H1 (cell line): Measurements from ENCODE around the gene ADAMTS3. TPM values are rescaled to one million over a fixed set of nuclear protein-coding genes. Genes with fewer than 3 reads are reported as not detected.

Source experiments
- CTCF ChIA-PET: fragments of 300-600 bp; sonication (Branson Sonifier 250); formaldehyde crosslinking; loops from one replicate; lab custom pipeline; 2021; ENCODE audit not compliant: partially characterized antibody; lab: Charles Lee
- POLR2A ChIA-PET: fragments of 300-600 bp; sonication (Branson Sonifier 250); formaldehyde crosslinking; loops from one replicate; lab custom pipeline; 2021; ENCODE audit warnings: inconsistent platforms; ENCODE audit not compliant: partially characterized antibody; lab: Charles Lee
- DNase-seq, 2 experiments: peaks; one replicate each; pipeline versions ENCODE4 v3.0.0 to v3.0.0-alpha.2; 2010 to 2022; ENCODE audit warnings: low spot score in 2 of 2, low read depth in 1 of 2, mixed read lengths in 1 of 2
- FAIRE-seq: peaks from 2 replicates; lab custom pipeline; 2011; peaks lifted over from hg19 to GRCh38; lab: Jason Lieb, UNC
- H2AFZ ChIP-seq: 2 replicates; pipeline ENCODE4 v1.8.1; 2012; ENCODE audit warnings: low read length, inconsistent platforms
- H2AK5ac ChIP-seq: 2 replicates; pipeline ENCODE4 v1.6.1; 2013; ENCODE audit warnings: low read depth, low read length
- H2BK120ac ChIP-seq: replicated peaks from 2 replicates; pipeline ENCODE3; 2013; ENCODE audit warnings: low read depth, low read length, inconsistent platforms
- H2BK12ac ChIP-seq: 2 replicates; pipeline ENCODE4 v1.6.1; 2013; ENCODE audit warnings: low read depth, low read length
- H2BK15ac ChIP-seq: 2 replicates; pipeline ENCODE4 v1.6.1; 2013; ENCODE audit warnings: low read length
- H2BK20ac ChIP-seq: 2 replicates; pipeline ENCODE4 v1.6.1; 2013; ENCODE audit warnings: low read length
- H2BK5ac ChIP-seq: 2 replicates; pipeline ENCODE4 v1.6.1; 2013; ENCODE audit warnings: low read depth, low read length
- H3K14ac ChIP-seq: 2 replicates; pipeline ENCODE4 v1.6.1; 2013; ENCODE audit warnings: inconsistent platforms; ENCODE audit not compliant: insufficient read length
- H3K18ac ChIP-seq: 2 replicates; pipeline ENCODE4 v1.6.1; 2013; ENCODE audit warnings: low read length; ENCODE audit errors: extremely low read depth
- H3K23ac ChIP-seq: 2 replicates; pipeline ENCODE4 v1.6.1; 2013; ENCODE audit warnings: inconsistent platforms; ENCODE audit not compliant: insufficient read length
- H3K23me2 ChIP-seq: 2 replicates; pipeline ENCODE4 v1.6.1; 2013; ENCODE audit warnings: low read depth, low read length
- H3K27ac ChIP-seq: 2 replicates; pipeline ENCODE4 v1.6.1; 2011; ENCODE audit warnings: low read depth, low read length, inconsistent platforms
- H3K27me3 ChIP-seq, 4 experiments: replicated peaks in 1 of 4; 1 replicate in 1 of 4; 2 replicates in 3 of 4; pipeline versions ENCODE4 v1.6.1 to v1.8.1; 2011 to 2013; ENCODE audit warnings: low read length in 3 of 4, mild to moderate bottlenecking in 3 of 4, inconsistent platforms in 2 of 4, mixed read lengths in 2 of 4, moderate library complexity in 1 of 4; ENCODE audit not compliant: control insufficient read depth in 3 of 4, insufficient read depth in 3 of 4; ENCODE audit errors: extremely low read depth in 1 of 4
- H3K36me3 ChIP-seq, 4 experiments: 2 replicates each; pipeline versions ENCODE4 v1.6.1 to v1.8.1; 2011 to 2013; ENCODE audit warnings: mild to moderate bottlenecking in 4 of 4, low read length in 3 of 4, moderate library complexity in 2 of 4, control low read depth in 1 of 4, inconsistent platforms in 1 of 4; ENCODE audit not compliant: insufficient read depth in 4 of 4, control insufficient read depth in 2 of 4
- H3K4ac ChIP-seq: replicated peaks from 2 replicates; pipeline ENCODE3; 2013; ENCODE audit warnings: low read length, low read depth, mixed read lengths, inconsistent platforms; ENCODE audit not compliant: insufficient read length
- H3K4me1 ChIP-seq, 4 experiments: replicated peaks in 1 of 4; 1 replicate in 1 of 4; 2 replicates in 3 of 4; pipeline versions ENCODE4 v1.6.1 to v1.8.1; 2011 to 2013; ENCODE audit warnings: low read length in 3 of 4, inconsistent platforms in 2 of 4, mixed read lengths in 1 of 4; ENCODE audit not compliant: insufficient read depth in 4 of 4, control insufficient read depth in 3 of 4
- H3K4me2 ChIP-seq, 2 experiments: 2 replicates each; pipeline versions ENCODE4 v1.6.1 to v1.8.1; 2011 to 2013; ENCODE audit warnings: low read depth in 2 of 2, low read length in 2 of 2, control low read depth in 1 of 2, inconsistent platforms in 1 of 2, mild to moderate bottlenecking in 1 of 2; ENCODE audit not compliant: insufficient read depth in 1 of 2
- H3K4me3 ChIP-seq, 4 experiments: fragments of 200-600, 300-600 bp in 1 of 4; sonication (generic), shearing (Covaris generic), sonication (Bioruptor Twin) in 1 of 4; 2 replicates each; pipeline versions ENCODE4 v1.5.1 to v1.8.1; 2011 to 2016; ENCODE audit warnings: low read length in 4 of 4, low read depth in 3 of 4, control low read depth in 2 of 4, inconsistent platforms in 2 of 4, mild to moderate bottlenecking in 2 of 4, mixed read lengths in 1 of 4, moderate library complexity in 1 of 4; ENCODE audit not compliant: insufficient read depth in 2 of 4; ENCODE audit errors: extremely low read depth in 1 of 4
- H3K56ac ChIP-seq: replicated peaks from 2 replicates; pipeline ENCODE3; 2013; ENCODE audit warnings: low read depth, mild to moderate bottlenecking, mixed read lengths, low read length, inconsistent platforms; ENCODE audit not compliant: insufficient read length
- H3K79me1 ChIP-seq: 2 replicates; pipeline ENCODE4 v1.6.1; 2013; ENCODE audit warnings: low read depth, low read length, control low read depth
- H3K79me2 ChIP-seq, 2 experiments: 2 replicates each; pipeline versions ENCODE4 v1.6.1 to v1.8.1; 2012 to 2013; ENCODE audit warnings: low read length in 2 of 2, mild to moderate bottlenecking in 2 of 2, inconsistent platforms in 1 of 2; ENCODE audit not compliant: insufficient read depth in 2 of 2, control insufficient read depth in 1 of 2
- H3K9ac ChIP-seq, 4 experiments: replicated peaks in 1 of 4; 1 replicate in 1 of 4; 2 replicates in 3 of 4; pipeline versions ENCODE4 v1.6.1 to v1.8.1; 2011 to 2013; ENCODE audit warnings: low read depth in 3 of 4, low read length in 3 of 4, control low read depth in 2 of 4, mild to moderate bottlenecking in 2 of 4, moderate library complexity in 2 of 4, inconsistent platforms in 1 of 4; ENCODE audit errors: extremely low read depth in 1 of 4
- H3K9me3 ChIP-seq, 2 experiments: 2 replicates each; pipeline versions ENCODE4 v1.6.1 to v1.8.1; 2012 to 2013; ENCODE audit warnings: mild to moderate bottlenecking in 2 of 2, moderate library complexity in 2 of 2, control low read depth in 1 of 2, inconsistent platforms in 1 of 2, low read depth in 1 of 2, low read length in 1 of 2, mixed read lengths in 1 of 2; ENCODE audit not compliant: insufficient read depth in 2 of 2
- H4K20me1 ChIP-seq, 2 experiments: replicated peaks in 1 of 2; 2 replicates each; pipeline versions ENCODE3 to v1.8.1; 2011 to 2013; ENCODE audit warnings: inconsistent platforms in 2 of 2, low read length in 2 of 2, mild to moderate bottlenecking in 1 of 2; ENCODE audit not compliant: insufficient read depth in 2 of 2, control insufficient read depth in 1 of 2
- H4K5ac ChIP-seq: 2 replicates; pipeline ENCODE4 v1.6.1; 2013; ENCODE audit warnings: low read length, low read depth, mixed read lengths, inconsistent platforms; ENCODE audit not compliant: insufficient read length
- H4K8ac ChIP-seq: 2 replicates; pipeline ENCODE4 v1.8.0; 2013; ENCODE audit warnings: mild to moderate bottlenecking, moderate library complexity, low read length, inconsistent platforms; ENCODE audit not compliant: insufficient read depth; ENCODE audit errors: extremely low read depth
- H4K91ac ChIP-seq: replicated peaks from 2 replicates; pipeline ENCODE3; 2013; ENCODE audit warnings: low read length, mixed read lengths, inconsistent platforms; ENCODE audit not compliant: insufficient read length
- CBX5 ChIP-seq: fragments of 300-800, 300-1000 bp; sonication (generic); IDR thresholded peaks from 2 replicates; pipeline ENCODE4 v1.7.1; 2016; ENCODE audit warnings: antibody characterized with exemption, low read length, low read depth
- CTBP2 ChIP-seq: IDR thresholded peaks from 2 replicates; pipeline ENCODE4 v1.7.0; 2011; ENCODE audit warnings: borderline replicate concordance, mild to moderate bottlenecking, moderate library complexity, mixed read lengths, low read length; ENCODE audit not compliant: insufficient read depth, insufficient read length
- EGR1 ChIP-seq: IDR thresholded peaks from 2 replicates; pipeline ENCODE4 v1.6.1; 2011; ENCODE audit warnings: low read depth, low read length, borderline replicate concordance
- SP1 ChIP-seq: IDR thresholded peaks from 2 replicates; pipeline ENCODE4 v1.6.1; 2011; ENCODE audit warnings: low read depth, low read length
- SP2 ChIP-seq: IDR thresholded peaks from 2 replicates; pipeline ENCODE4 v1.6.1; 2012; ENCODE audit warnings: mild to moderate bottlenecking, low read length, inconsistent platforms
- WGBS, 2 experiments: shearing (Covaris generic) in 1 of 2; methylation state at CpG; one replicate each; pipeline versions ENCODE4 v1.1.6 to v1.1.7; 2013 to 2015; ENCODE audit warnings: low lambda C conversion rate in 2 of 2, mixed read lengths in 2 of 2, inconsistent platforms in 1 of 2, low coverage in 1 of 2, missing lambda C conversion rate in 1 of 2; ENCODE audit not compliant: insufficient replicate concordance in 2 of 2, insufficient coverage in 1 of 2, insufficient read length in 1 of 2; ENCODE audit errors: extremely low coverage in 1 of 2, missing lambda C conversion rate in 1 of 2; 5-methylcytosine and 5-hydroxymethylcytosine counted together
- polyA plus RNA-seq, 7 experiments: library from polyadenylated mRNA; depleted of rRNA in 3 of 7; stranded (reverse) in 5 of 7; unstranded in 2 of 7; fragments of >200 nt in 5 of 7; fragments of 200-250 nt in 2 of 7; gene quantifications; 1 replicate in 5 of 7; 2 replicates in 1 of 7; 4 replicates in 1 of 7; pipeline versions ENCODE4 v1.2.1 to v1.2.3, GENCODE V29; 2011 to 2013; ENCODE audit warnings: missing spikeins in 2 of 7, mixed read lengths in 2 of 7
- total RNA-seq: library from RNA; stranded (reverse); fragmentation: NEBNext Ultra II Directional; extraction: Animal tissue kit (Norgen Biotek cat#: 25700); gene quantifications from 2 replicates; pipeline ENCODE4 v1.2.1, GENCODE V29; 2021

The ADAMTS3 gene
- total and polyA plus RNA-seq, 2 of the 8 experiments (the other 6 are each of a cell fraction or from before 2014, with no cell fraction given), result 1.3 to 3.4 TPM

GRCh38 chr4:72320223-72320948, 248.6 kb downstream of the ADAMTS3 start:
- H3K14ac ChIP-seq, result no peak overlapping the region
- H3K27ac ChIP-seq, result no peak overlapping the region
- H3K4me2 ChIP-seq, result no peak overlapping the region
- H3K27me3 ChIP-seq, result no peaks in the 10 kb centered on the region
- H3K4me1 ChIP-seq, result no peaks in the 10 kb centered on the region
- no peak overlapping the region for H2BK15ac ChIP-seq
- H3K79me2 ChIP-seq, result no peaks in the 10 kb centered on the region
- ChIA-PET CTCF (interaction anchor here (1.3 kb wide), 1 partner anchor 20 kb away, joined by 5 read pairs; no protein-coding TSS in a partner anchor), POLR2A (no interaction called here)
- H3K23me2 ChIP-seq, result no peaks in the 10 kb centered on the region
- H3K4me3 ChIP-seq, result no peak overlapping the region
- H4K5ac ChIP-seq, result no peak overlapping the region
- H3K4ac ChIP-seq, result no peak overlapping the region
- H3K79me1 ChIP-seq, result no peaks in the 10 kb centered on the region
- no peak overlapping the region for H4K8ac ChIP-seq
- H2BK5ac ChIP-seq, result no peak overlapping the region
- H3K56ac ChIP-seq, result no peak overlapping the region
- no peak overlapping the region for H2BK12ac ChIP-seq
- H3K36me3 ChIP-seq, result no peaks in the 10 kb centered on the region
- FAIRE-seq (no peak), DNase-seq (no peak)
- no peak overlapping the region for H3K23ac ChIP-seq
- H3K9me3 ChIP-seq, result no peaks in the 10 kb centered on the region
- no peaks in the 10 kb centered on the region for H4K20me1 ChIP-seq
- no peak overlapping the region for H2BK20ac ChIP-seq
- H3K18ac ChIP-seq, result no peak overlapping the region
- TF ChIP-seq SP1 (no peak), CTBP2 (no peak), EGR1 (no peak), CBX5 (no peak), SP2 (no peak)
- H2AK5ac ChIP-seq, result no peak overlapping the region
- no peak overlapping the region for H2AFZ ChIP-seq
- H4K91ac ChIP-seq, result no peak overlapping the region
- H3K9ac ChIP-seq, result no peak overlapping the region
- H2BK120ac ChIP-seq, result no peak overlapping the region
- 89% methylated on average over 6 of the region's 6 CpGs; no CpG with 5 or more reads in 1 of the 2 experiments for WGBS, 2 experiments
